ENCODE measurements around the gene CLDN14. TPM values are rescaled to one million over a fixed set of nuclear protein-coding genes. Genes with fewer than 3 reads are reported as not detected.

CLDN14 gene
- total RNA-seq, 1 donor from 2014 or later: not detected

DNA sequence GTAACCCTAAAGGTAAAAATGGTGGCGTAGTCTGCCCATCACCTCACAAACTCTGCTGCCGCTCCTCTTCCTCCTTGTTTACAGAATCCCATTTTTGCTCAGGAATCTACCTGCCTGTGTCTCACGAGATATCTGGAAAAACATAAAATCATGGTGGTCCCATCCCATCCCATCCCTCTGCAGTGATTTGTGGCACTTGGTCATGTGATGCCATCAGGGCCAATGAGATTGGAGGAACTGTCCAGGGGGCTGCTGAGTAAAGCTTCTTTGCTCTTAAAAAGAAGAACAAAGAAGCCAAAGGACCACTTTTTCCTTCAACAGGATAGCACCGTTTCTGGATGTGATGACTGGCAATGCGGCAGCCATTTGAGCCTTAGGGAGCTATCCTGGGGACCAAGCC is 33.0 kb upstream of the CLDN14 start:
- TF ChIP-seq, protein P1, sequence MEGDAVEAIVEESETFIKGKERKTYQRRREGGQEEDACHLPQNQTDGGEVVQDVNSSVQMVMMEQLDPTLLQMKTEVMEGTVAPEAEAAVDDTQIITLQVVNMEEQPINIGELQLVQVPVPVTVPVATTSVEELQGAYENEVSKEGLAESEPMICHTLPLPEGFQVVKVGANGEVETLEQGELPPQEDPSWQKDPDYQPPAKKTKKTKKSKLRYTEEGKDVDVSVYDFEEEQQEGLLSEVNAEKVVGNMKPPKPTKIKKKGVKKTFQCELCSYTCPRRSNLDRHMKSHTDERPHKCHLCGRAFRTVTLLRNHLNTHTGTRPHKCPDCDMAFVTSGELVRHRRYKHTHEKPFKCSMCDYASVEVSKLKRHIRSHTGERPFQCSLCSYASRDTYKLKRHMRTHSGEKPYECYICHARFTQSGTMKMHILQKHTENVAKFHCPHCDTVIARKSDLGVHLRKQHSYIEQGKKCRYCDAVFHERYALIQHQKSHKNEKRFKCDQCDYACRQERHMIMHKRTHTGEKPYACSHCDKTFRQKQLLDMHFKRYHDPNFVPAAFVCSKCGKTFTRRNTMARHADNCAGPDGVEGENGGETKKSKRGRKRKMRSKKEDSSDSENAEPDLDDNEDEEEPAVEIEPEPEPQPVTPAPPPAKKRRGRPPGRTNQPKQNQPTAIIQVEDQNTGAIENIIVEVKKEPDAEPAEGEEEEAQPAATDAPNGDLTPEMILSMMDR (IDR thresholded peaks at IDR 0.05): no peak
- ATAC-seq (no peak), DNase-seq (no peak)
- Histone ChIP-seq H3K36me3 (no peaks in the 10 kb centered on the region), H3K4me3 (no peak overlapping the region), H3K4me1 (peaks cover 10% of the 10 kb centered on the region), H3K27me3 (ENCODE audit: low read depth) (peaks cover 3% of the 10 kb centered on the region), H3K27ac (no peak overlapping the region), H3K9me3 (no peaks in the 10 kb centered on the region)
- intact Hi-C loops (cut with DNase I): no loop called here

DNA sequence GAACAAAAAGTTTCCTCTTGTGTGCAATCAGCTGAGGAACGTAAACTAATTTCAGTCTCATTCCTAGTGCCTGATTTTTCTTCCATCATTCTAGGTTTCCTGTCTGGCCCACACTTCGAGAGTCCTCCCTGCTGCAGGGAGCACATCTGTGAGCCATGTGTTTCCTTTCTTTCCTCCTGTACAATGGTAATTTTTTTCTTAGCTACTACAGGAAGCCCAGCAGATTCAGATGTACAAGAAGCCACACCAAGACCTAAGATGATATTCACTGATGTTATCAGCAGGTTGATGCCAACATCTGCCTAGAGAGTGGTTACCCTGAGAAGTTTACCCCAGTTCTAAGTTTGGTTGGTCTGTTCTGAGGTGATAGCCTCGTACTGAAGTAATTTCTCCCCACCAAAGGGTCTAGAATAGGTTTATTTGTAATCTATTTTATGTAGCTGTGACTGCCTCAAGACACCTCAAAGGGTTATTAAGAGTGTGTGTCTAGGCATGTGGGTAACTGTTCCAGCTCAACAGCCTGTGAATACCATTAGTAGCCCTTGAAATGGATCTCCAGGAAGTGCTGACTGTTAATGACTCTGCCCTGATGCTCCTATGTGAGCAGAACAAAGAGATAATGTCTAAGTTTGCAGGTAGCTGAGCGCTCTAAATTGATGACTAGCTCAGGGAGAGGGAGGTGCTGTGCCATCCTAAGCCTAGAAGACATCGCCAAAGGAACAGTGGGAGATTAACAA is 31.7 kb upstream of the CLDN14 start:
- TF ChIP-seq, protein P1 (IDR thresholded peaks at IDR 0.05): no peak
- intact Hi-C loops (cut with DNase I): no loop called here
- Histone ChIP-seq H3K9me3 (no peaks in the 10 kb centered on the region), H3K27ac (no peak overlapping the region), H3K4me1 (peaks cover 10% of the 10 kb centered on the region), H3K27me3 (ENCODE audit: low read depth) (peaks cover 3% of the 10 kb centered on the region), H3K36me3 (no peaks in the 10 kb centered on the region), H3K4me3 (no peak overlapping the region)
- no peak for ATAC-seq
- no peak for DNase-seq

DNA sequence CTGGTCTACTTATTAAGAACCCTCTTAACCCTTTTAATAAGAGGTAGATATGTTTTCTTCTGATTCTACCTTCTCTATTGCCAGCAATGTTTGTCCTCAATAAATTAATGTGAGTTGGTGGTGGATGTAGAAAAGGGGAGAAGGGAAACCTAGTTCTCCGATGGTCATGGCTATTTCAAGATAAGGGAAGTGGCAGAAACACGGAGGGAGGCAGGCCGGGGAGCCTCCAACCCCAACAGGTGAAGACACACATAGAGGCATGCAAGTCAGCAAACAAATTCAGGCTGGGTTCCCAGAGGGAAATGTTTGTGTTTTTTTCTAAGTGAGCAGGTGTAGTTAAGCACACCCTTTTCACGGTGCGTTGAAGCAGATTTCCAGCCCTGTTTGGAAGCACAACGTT is 31.0 kb upstream of the CLDN14 start:
- intact Hi-C loops (cut with DNase I): no loop called here
- DNase-seq (no peak), ATAC-seq (no peak)
- no peak overlapping the region for H3K27ac ChIP-seq
- peaks cover 3% of the 10 kb centered on the region for H3K27me3 ChIP-seq (ENCODE audit: low read depth)
- TF ChIP-seq, protein P1 (IDR thresholded peaks at IDR 0.05): no peak
- H3K9me3 ChIP-seq: no peaks in the 10 kb centered on the region
- peaks cover 10% of the 10 kb centered on the region for H3K4me1 ChIP-seq
- no peaks in the 10 kb centered on the region for H3K36me3 ChIP-seq
- no peak overlapping the region for H3K4me3 ChIP-seq

DNA sequence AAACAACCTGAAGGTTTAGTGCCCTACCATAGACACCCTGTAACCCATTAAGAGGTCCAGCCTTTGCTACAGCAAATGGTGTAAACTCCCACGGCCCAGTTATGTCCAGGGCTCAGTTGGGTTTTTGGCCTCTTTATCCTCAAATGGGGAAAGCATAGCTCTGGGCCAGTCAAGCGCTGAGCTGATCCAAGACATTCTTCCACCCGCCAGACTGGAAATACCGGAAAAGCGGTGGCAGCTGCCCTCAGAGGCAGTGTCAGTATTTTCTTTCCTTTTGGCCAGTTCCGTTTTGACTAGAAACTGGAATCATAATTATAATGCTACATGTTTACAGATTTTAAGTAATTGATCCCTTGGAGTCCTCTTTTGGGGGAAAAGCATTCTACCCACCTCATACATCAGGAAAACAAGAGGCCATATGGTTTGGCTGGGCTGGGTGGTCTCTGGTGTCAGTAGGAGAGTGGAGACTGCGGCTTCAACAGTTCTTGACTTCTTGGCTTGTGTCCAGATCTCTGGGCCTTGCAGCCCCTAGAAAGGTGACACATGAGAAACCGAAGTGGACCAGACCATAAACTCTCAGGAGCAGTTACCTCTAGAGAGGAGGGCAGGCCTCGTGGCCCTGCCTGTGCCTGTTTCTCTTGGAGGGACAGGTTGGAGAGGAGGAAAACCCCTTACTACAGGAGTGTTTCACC is 30.2 kb upstream of the CLDN14 start:
- Histone ChIP-seq H3K27me3 (ENCODE audit: low read depth) (peaks cover 3% of the 10 kb centered on the region), H3K36me3 (no peaks in the 10 kb centered on the region), H3K4me1 (peaks cover 10% of the 10 kb centered on the region), H3K27ac (no peak overlapping the region), H3K9me3 (no peaks in the 10 kb centered on the region), H3K4me3 (no peak overlapping the region)
- intact Hi-C loops (cut with DNase I): loop anchor here (10.0 kb wide), 1 partner anchor 415 kb away; no protein-coding TSS in a partner anchor
- DNase-seq (peak; percentile 75), ATAC-seq (peak; percentile 83 to 89)
- TF ChIP-seq, protein P1 (IDR thresholded peaks at IDR 0.05): no peak

DNA sequence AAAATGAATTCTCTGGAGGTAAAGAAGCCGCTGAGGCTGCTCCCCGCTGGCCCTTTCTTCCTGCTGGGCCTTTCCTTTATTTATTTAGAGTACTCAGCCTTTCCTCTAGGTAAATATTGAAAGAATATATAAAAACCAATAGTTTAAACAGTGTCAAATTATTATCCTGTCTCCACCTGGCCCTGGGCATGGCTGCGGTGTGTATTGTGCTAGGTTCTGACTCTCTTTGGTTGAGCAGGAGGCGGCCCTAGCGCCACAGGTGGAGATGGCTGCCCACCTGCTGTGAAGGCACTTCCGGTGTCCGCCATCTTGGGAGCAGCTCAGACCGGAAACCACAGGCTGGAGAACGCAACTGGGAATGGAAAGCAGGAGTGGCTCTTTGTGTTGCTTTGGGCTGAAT is 29.0 kb upstream of the CLDN14 start:
- H3K36me3 ChIP-seq: no peaks in the 10 kb centered on the region
- no peak overlapping the region for H3K27ac ChIP-seq
- ATAC-seq (no peak), DNase-seq (no peak)
- H3K4me3 ChIP-seq: no peak overlapping the region
- intact Hi-C loops (cut with DNase I): loop anchor here (10.0 kb wide), 1 partner anchor 416 kb away; no protein-coding TSS in a partner anchor
- H3K27me3 ChIP-seq (ENCODE audit: low read depth): peaks cover under 1% of the 10 kb centered on the region
- peaks cover 10% of the 10 kb centered on the region for H3K4me1 ChIP-seq
- no peaks in the 10 kb centered on the region for H3K9me3 ChIP-seq
- TF ChIP-seq, protein P1 (IDR thresholded peaks at IDR 0.05): no peak

Measured in lower lobe of right lung (tissue), 2 donors.